HG02884 (cell line): ENCODE data around the gene C12orf75.
"Not testable (repeated sequence)": the region's sequence is repeated elsewhere in the genome, so short reads cannot be mapped to it uniquely, and the experiment has no call there.

ENCODE experiments used
- ATAC-seq: cut with Tn5 transposase; IDR thresholded peaks from one replicate; pipeline ENCODE4 v1.9.1; 2021; ENCODE audit warnings: mild to moderate bottlenecking, moderate library complexity; ENCODE audit not compliant: unreplicated experiment

C12orf75 gene

DNA sequence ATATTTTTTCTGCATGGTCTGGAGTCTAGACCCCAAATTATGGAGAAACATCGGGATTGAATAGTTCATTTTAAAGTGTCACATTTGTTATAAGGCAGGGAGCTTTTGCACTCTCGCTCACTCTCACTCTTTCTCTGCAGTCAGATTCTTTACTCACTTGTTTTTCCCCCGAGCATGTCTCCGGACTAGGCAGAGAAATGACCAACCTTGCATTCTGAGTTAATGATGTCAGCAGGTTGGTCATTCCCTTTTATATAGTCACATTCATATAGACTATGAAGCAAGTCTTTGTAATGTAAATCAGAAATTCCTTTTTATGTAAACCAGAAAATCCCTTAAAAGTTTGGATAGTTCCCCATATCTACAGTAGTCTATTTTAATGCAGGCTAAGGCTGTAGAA lies 4.1 kb downstream of the C12orf75 start:
- no peak for ATAC-seq

DNA sequence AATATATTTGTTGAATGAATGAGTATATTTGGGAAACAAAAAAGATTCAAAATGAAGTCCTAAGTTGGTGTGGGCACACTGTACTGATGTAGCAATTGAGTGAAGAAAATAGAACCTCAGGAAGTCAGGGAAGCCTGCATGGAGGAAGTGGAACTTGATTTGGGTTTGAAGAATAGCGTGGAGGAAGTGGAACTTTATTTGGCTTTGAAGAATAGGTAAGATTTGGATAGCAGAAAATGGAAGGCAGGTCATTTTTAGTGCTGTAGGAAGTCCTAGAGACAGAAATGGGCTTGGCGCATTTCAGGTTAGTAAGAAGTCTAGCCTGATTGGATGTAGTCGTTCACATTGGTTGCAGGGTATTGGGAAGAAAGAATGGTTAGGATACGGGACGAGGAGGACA lies 5.4 kb downstream of the C12orf75 start:
- ATAC-seq: no peak

DNA sequence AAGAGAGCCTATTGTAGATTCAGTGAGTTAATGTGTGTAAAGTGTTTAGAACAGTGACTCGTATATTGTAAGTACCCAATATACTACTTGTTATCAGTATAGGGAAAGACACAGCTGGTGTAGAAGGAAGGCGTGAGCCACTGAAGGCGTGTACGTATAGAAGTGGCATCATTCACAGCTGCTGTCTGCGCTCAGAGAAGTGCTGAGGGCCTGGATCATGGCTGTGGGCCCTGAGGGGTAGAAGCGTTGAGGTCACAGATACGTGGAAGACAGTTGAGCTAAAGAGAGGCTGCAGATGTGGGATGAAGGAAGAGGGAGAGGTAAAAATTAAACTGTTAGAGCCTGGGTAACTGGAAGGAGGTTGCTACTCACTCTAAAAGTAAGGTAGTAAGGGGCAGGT lies 5.9 kb downstream of the C12orf75 start:
- ATAC-seq: no peak

DNA sequence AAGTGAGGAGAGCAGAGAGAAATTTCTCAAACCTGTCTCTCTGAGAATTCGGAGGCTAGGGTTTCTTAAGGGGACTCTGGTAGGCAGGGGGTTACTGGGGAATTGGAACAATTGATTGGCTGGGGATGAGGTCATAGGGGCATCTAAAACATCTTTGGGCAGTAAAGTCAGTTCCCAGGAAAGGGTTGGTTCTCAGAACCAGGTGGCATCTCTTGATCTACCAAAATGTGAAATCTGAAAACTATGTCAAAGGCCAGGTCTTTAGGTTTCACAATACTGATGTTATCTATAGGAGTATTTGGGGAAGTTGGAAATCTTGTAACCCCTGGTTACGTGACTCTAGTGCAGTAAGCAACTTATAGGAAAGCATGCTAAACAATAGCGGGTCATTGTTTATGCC lies 6.9 kb downstream of the C12orf75 start:
- no peak for ATAC-seq

DNA sequence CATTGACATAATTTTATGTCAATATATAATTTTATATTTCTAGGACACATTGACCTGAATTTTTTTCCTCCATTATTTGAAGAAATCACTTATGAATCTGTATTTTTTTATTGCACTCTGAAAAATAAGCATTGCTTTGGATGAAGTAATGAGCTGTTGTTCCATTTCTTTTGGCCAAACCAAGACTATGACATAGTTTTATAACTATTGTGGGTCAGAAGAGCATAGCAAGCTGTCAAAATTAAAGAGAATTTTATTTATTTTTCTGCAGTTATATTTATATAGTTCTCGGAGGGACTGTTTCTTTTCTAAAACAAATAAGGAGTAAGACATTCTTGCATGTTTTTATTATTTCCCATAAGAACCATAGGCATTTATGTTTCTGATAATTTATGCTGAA lies 8.5 kb downstream of the C12orf75 start:
- ATAC-seq: no peak

DNA sequence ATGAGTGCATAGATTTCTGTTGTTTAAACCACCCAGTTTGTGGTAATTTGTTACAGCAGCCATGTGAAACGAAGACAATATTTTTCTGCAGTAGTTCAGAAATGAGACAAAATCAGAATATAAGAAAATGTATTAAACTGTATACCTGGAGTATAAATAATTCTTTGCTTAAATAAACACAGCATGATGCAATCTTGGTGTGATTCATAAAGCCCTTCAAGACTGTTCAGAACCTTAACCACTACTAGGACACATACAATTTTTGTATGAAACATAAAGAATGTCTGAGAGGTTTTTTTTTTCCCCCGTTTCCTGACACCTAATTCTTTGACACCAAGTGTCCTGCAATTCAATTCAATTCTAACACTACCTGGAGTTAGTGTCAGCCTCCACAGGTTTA lies 10.5 kb downstream of the C12orf75 start:
- ATAC-seq: no peak

DNA sequence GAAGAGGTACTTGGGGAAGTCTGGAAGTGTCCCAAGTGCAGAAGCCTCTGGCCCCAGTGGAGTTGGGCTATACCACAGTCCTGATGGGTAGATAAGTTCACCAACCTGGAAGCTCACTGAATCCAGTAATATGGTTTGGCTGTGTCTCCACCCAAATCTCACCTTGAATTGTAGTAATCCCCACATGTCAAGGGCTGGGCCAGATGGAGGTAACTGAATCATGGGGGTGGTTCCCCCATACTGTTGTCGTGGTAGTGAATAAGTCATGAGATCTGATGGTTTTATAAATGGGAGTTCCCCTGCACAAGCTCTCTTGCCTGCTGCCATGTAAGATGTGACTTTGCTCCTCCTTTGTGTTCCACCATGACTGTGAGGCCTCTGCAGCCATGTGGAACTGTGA lies 11.1 kb downstream of the C12orf75 start:
- ATAC-seq: not testable (repeated sequence)

DNA sequence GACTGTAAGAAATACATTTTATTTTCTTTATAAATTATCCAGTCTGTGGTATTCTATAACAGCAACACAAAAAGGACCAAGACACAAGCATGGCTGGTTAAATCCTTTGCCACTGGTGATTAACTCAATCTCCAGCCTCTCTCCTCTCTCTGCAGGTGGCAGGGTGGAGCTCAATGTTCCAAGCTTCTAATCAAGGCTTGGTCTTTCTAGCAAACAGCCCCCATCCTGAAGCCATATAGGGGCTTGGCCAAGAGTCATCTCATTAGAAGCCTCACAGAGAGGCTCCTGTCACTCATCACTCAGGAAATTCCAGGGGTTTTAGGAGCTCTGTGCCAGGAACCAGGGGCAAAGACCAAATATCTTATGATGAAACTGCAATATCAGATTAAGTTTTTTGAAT lies 12.0 kb downstream of the C12orf75 start:
- no peak for ATAC-seq

DNA sequence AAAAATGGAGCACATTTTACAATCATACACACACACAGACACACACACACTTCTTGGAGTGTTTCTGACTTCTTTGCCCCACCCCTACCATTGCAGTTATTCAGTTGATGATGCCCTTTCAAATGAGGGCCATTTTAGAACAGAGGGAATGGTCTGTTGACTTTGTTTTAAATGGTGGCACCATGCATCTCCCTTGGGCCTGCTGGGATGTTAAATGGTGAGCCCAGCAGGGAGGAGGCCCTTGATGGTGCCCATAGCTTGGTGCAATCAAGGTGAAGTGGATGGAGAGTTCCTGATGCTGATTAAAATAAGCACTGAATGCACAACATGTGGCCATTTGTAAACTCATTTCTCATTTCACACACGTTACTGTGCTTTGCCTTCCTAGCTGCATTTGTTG lies 13.3 kb downstream of the C12orf75 start:
- ATAC-seq: no peak

DNA sequence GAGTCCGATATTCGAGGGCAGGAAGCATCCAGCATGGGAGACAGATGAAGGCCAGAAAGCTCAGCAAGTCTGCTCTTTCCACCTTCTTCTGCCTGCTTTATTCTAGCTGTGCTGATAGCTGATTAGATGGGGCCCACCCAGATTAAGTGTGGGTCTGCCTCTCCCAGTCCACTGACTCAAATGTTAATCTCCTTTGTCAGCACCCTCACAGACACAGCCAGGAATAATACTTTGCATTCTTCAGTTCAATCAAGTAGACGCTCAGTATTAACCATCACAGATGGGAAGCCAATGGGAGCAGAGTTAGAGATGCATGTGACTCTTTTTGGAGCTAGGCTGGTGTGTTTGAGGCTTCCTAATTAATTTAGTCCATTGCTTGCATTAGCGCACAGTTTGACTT lies 17.0 kb downstream of the C12orf75 start:
- no peak for ATAC-seq

DNA sequence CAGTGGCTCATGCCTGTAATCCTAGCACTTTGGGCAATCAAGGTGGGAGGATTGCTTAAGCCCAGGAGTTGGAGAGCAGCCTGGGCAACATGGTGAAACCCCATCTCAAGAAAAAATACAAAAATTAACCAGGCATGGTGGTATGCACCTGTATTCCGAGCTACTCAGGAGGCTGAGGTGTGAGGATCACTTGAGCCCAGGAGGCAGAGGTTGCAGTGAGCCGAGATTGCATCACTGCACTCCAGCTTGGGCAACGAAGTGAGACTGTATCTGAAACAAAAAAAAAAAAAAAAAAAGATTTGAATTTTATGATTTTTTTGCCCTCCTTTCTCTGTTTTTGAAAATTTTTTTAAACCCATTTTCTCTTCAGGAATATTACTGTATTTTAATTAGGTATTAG lies 17.7 kb downstream of the C12orf75 start:
- no peak for ATAC-seq

DNA sequence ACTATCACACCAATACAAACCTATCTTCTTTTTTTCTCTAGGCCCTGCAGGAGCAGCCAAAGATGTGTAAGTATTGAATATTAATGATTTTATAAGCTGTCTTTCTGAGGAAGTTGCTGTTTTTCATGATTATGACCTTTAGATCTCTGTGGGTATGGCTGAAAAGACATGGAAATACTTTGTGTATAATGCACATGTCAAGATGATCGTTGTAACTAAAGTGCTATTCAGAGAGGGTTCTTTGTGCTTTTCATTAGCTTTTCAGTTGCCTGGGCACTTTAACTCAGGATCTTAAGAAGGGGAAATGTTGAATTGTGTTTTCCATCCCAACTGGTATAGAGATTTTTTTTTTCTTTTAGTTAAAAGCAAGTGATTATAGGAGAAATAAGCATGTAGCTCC lies 18.1 kb downstream of the C12orf75 start:
- ATAC-seq: no peak

DNA sequence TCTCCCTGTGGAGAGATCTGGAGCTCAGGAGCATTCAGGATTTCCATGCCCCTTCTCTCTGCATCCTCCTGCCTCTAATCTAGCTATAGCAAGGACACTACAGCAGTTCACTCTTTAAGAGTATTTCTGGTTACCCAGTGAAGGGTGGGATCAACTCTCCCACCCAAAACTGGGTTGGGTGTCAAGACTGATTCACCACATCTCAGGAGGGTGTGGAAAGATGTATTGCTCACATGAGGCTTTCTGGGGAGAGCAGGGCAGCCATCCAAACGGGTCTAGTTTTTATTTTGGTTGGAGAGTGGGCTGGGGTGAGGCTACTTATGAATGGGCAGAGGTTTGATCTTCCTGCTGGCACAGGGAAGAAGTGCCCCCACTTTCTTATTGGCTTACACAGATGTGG lies 18.6 kb downstream of the C12orf75 start:
- no peak for ATAC-seq

DNA sequence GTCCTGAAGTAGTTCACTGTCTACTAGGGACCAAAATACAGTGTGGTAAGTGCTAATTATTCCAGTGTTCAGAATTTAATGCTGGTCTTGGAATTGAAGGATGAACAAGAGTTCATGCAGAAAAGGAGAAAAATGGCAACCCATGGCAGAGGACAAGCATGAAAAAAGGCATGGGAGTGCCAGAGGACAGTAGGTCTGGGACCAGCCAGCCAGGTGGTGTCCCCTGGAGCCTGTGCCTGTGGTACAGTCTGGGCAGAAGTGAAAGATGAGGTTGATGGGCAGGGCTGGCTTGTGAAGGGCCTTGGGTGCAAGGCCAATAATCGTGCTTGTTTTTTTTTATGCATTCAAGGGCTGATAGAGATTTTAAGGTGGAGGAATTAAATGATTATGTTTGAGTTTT lies 21.0 kb downstream of the C12orf75 start:
- ATAC-seq: no peak

DNA sequence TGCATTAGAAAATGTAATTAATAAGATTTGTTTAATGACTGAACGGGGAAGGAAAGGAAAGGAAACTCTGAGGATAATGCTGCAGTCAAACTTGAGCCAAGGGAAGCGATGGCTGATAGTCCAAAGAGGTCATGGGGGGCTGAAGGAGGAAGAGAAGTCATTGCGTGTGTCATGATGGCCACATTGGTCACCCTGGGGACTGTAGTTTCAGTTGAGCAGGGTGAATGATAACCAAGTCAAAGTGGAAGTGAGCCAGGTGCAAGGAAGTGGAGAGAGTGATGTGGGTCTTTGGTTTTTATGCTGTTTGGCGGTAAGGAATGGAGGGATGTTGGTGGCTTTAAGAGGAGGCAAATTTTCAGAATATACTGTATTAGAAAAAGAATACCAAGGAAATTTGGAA lies 21.6 kb downstream of the C12orf75 start:
- peak; percentile 83 for ATAC-seq

DNA sequence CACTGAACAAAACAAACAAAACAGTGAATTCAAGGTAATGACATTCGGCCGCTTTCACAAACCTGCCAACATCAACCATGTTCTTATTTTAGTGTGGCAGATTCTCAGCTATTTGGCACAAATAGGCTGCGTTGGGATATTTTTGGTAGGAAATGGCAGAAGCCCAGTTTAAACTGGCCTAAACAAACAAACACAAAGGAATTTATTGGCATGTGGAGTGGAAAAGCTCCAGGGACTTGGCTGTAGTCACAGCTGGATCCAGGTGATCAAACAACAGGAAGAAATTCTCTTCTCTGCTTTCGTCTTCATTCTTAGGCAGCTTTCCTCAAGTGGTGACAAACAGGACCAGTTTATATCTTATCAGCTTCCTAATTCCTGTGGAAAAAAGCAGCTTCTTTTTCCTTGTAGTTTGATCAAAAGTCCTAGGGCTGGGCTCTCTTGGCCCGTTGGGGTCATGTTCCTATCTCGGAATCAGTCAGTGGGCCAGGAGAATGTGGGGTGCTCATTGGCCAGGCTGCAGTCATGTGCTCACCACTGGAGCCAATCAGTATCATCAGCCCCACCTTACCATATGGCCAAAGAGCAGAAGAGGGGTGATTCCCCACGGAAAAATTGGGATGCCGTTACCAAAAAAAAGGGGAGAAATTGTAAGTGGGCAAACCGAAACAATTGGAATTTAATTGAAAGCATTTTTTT lies 22.6 kb downstream of the C12orf75 start:
- ATAC-seq: no peak

DNA sequence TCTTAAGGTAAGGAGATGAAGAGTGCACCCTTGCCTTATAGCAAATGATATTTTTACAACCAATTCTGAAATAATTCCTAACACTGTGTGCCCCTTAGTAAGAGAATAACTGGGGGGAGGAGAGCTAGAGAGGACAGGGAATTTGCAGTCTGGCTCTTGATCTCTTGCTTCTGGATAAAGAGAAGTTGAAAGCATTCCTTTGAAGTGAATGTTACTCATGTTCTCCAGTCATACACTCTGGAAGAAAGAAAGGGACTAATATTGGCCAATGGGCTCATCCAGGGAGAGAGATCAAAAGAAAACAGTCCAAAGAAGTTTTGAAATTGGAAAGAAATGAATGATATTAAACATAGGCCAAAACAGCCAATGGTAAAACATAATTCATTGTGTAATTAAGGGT lies 25.3 kb downstream of the C12orf75 start:
- no peak for ATAC-seq

DNA sequence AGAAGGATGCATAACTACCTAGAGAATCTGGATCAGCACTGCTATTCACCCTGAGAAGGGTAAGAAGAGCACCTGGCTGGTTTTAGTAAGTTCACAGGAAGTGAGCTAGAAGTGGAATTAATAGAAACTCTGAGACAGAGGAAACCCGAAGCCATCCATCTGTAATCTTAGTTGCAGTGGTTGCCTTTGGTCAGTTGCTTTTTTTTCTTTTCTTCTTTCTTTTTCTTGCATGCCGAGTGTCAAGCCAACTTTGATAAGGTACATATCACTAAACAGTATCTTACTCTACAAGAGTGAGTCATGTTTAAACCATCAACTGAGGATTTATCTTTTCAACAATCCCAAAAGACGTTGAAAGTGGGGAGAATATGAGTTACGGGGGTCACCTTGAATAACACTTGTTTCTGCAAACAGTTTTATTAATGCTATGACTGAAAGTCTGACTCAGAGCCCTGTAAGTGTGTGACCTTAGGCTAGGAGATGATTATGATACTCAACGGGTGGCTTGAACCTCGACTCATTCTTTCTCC lies 26.7 kb downstream of the C12orf75 start:
- peak; percentile 54 for ATAC-seq

DNA sequence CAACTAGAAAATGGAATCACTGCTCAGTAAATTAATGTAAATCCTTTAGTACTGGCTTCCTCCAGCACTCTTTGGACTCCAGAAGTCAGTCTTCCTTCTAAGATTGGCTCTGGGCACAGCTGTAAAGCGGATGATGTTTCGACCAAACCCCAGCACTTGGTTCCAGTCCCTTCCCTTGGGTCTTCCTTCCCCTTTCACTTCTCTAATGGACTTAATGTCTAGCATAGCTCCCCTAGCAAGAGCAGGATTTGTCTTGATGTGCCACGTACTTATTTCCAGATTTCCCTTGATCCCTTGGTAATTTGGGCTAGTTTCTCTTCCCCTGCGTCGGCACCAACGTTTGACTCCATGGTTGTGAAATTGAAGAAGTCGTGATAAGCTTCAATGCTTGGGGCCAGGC lies 28.3 kb downstream of the C12orf75 start:
- peak; percentile 44 for ATAC-seq

DNA sequence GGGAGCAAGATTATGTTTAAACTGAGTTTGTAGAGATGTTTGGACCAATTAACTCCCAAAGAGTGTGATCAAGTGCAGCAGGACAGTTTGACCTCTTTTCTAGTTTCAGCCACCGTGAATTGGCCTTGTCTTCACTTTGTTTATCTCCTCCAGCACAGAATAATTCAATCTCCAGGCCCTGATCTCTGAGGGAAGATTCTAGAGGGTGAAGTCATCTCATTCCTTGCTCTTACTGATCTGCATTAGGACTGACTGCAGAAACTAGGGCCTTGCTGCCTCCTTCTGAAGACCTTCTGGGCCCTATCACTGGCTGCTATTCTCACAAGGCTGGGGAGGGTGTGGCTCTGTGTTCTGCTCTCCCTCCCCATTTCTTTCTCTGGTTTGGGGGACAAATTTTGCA lies 29.4 kb downstream of the C12orf75 start:
- ATAC-seq: no peak

DNA sequence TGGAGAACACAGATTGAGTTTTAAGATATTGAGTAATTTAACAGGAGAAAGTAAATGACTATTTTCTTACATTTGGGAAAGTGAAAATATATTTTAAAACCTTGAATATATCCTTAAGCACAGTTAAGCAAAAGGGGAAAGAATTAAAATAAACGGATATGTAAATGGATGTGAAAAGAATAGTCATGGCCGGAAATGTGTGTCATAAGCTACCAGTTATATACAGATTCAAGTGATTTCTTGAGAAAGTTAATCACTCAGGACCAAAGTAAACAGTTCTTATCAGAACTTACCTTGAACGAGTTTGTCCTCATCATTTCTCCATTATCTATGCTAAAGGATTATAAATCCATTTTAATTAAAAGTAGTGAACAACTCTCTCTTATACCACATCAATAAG lies 33.4 kb downstream of the C12orf75 start:
- ATAC-seq: no peak

DNA sequence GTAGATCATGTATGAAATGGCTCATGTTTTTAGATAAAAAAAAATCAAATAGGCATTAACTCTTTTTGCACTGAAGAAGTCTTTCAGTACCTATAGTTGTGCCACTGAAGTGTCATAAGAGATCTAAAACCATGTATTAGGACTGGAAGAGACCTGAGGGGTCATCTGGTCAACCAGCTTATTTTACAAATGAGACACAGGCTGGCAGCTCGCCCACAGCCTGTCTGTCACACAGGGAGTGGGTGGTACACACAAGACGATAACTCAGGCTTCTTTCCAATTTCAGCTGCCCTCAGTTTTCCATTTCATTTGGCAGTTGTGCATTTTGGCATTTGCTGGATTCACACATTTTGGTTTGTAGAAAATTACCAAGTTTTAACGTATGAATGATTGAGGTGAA lies 34.7 kb downstream of the C12orf75 start:
- ATAC-seq: no peak

DNA sequence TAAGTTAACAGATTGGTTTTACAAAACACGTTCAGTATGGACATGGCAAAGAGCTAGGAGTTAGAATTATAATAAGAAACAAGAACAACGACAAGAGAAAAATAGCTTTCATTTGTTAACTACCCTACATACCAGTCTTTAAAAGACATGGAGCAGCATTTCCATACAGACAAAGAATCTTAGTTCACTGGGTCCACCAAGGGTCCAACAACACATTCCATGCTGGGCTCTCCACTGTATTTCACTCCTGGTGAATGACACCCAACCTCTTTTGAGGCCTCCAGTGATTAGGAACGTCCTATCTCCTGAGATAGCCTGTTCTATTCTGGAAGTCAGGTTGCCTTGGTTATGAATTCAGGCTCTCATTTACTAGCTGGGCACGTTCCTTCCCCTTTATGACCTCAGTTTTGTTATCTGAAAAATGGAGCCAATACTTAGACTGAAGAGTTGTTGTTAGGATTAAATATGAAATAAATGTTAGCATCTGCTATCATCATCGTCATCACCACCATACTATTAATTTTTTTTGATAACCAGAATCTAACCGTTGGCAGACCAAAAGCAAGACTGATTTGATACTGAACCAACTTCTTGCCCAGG lies 37.7 kb downstream of the C12orf75 start:
- ATAC-seq: no peak
